HG03520 (cell line): ENCODE data around the gene TLE1.
"Not testable (repeated sequence)": the region's sequence is repeated elsewhere in the genome, so short reads cannot be mapped to it uniquely, and the experiment has no call there.

Source experiments
- ATAC-seq: cut with Tn5 transposase; IDR thresholded peaks from one replicate; pipeline ENCODE4 v1.9.1; 2021; ENCODE audit warnings: mild to moderate bottlenecking, moderate library complexity; ENCODE audit not compliant: unreplicated experiment

Gene TLE1

GRCh38 chr9:81622471-81623255, 66.7 kb downstream of the TLE1 start:
- ATAC-seq, result no peak

GRCh38 chr9:81621785-81622259, 67.5 kb downstream of the TLE1 start:
- no peak for ATAC-seq

- ATAC-seq, result no peak
Measured at GRCh38 chr9:81621118-81621517, 68.2 kb downstream of the TLE1 start.

GRCh38 chr9:81620002-81620390, 69.4 kb downstream of the TLE1 start:
- peak; percentile 67 for ATAC-seq

GRCh38 chr9:81619353-81620001, 69.9 kb downstream of the TLE1 start:
- ATAC-seq, result no peak

GRCh38 chr9:81618923-81619322, 70.4 kb downstream of the TLE1 start:
- no peak for ATAC-seq

- no peak for ATAC-seq
Measured at GRCh38 chr9:81616141-81616540, 73.2 kb downstream of the TLE1 start.

GRCh38 chr9:81614335-81614734, 75.0 kb downstream of the TLE1 start:
- ATAC-seq, result no peak

GRCh38 chr9:81613002-81613812, 76.1 kb downstream of the TLE1 start:
- ATAC-seq, result no peak

- no peak for ATAC-seq
Measured at GRCh38 chr9:81611664-81612063, 77.7 kb downstream of the TLE1 start.

GRCh38 chr9:81610740-81611107, 78.6 kb downstream of the TLE1 start:
- no peak for ATAC-seq

GRCh38 chr9:81609782-81610739, 79.3 kb downstream of the TLE1 start:
- no peak for ATAC-seq

- no peak for ATAC-seq
Measured at GRCh38 chr9:81608289-81608657, 81.1 kb downstream of the TLE1 start.

GRCh38 chr9:81607593-81608288, 81.6 kb downstream of the TLE1 start:
- ATAC-seq, result no peak

- ATAC-seq, result not testable (repeated sequence)
Measured at GRCh38 chr9:81606261-81606660, 83.1 kb downstream of the TLE1 start.

- no peak for ATAC-seq
Measured at GRCh38 chr9:81605170-81605670, 84.1 kb downstream of the TLE1 start.

- ATAC-seq, result no peak
Measured at GRCh38 chr9:81604306-81605169, 84.8 kb downstream of the TLE1 start.

GRCh38 chr9:81602887-81603680, 86.3 kb downstream of the TLE1 start:
- ATAC-seq, result no peak
